B cell (primary cell): ENCODE measurements around the gene ST6GALNAC2. TPM values are rescaled to one million over a fixed set of nuclear protein-coding genes. Genes with fewer than 3 reads are reported as not detected.

Source experiments
- ATAC-seq: fragments of 200-7000 bp; cut with Tn5 transposase; one replicate; pipeline ENCODE4 v1.10.0; 2021; ENCODE audit warnings: low read depth, mild to moderate bottlenecking, moderate number of reproducible peaks, moderate library complexity
- CTCF ChIA-PET: fragments of 350-600 bp; sonication (Branson Sonifier 250); formaldehyde crosslinking; loops from one replicate; lab custom pipeline; 2021; ENCODE audit warnings: antibody characterized with exemption, inconsistent platforms; lab: Charles Lee
- POLR2A ChIA-PET: fragments of 350-600 bp; sonication (Branson Sonifier 250); formaldehyde crosslinking; loops from one replicate; lab custom pipeline; 2021; ENCODE audit warnings: antibody characterized with exemption; lab: Charles Lee
- DNase-seq: peaks from one replicate; pipeline ENCODE4 v3.0.0; 2013
- H2AFZ ChIP-seq: 2 replicates; pipeline ENCODE4 v1.6.1; 2012; ENCODE audit warnings: mild to moderate bottlenecking, low read depth, low read length; ENCODE audit not compliant: insufficient read depth, poor library complexity, severe bottlenecking
- H3K27ac ChIP-seq, 2 donors: 1 replicate in 1 of 2; 2 replicates in 1 of 2; pipeline ENCODE4 v1.5.1; 2012 to 2013; ENCODE audit warnings: low read length in 2 of 2, mild to moderate bottlenecking in 2 of 2, moderate library complexity in 1 of 2
- H3K27me3 ChIP-seq, 4 experiments: fragments of 200-600 bp in 1 of 4; sonication (generic) in 1 of 4; replicated peaks in 1 of 4; 1 replicate in 2 of 4; 2 replicates in 2 of 4; pipeline versions ENCODE4 v1.6.1 to v1.7.0; 2013 to 2016; ENCODE audit warnings: low read length in 3 of 4, mild to moderate bottlenecking in 2 of 4, mixed read lengths in 1 of 4, moderate library complexity in 1 of 4; ENCODE audit not compliant: insufficient read depth in 4 of 4, control insufficient read depth in 3 of 4; ENCODE audit errors: control extremely low read depth in 1 of 4
- H3K36me3 ChIP-seq, 2 experiments: replicated peaks in 1 of 2; 1 replicate in 1 of 2; 2 replicates in 1 of 2; pipeline versions ENCODE4 v1.6.1 to v1.7.1; 2013; ENCODE audit warnings: low read length in 1 of 2; ENCODE audit not compliant: insufficient read depth in 2 of 2, control insufficient read depth in 1 of 2; ENCODE audit errors: control extremely low read depth in 1 of 2, extremely low read depth in 1 of 2
- H3K4me1 ChIP-seq, 2 donors: fragments of 200-600 bp in 1 of 2; sonication (generic) in 1 of 2; 1 replicate in 1 of 2; 2 replicates in 1 of 2; pipeline versions ENCODE4 v1.5.1 to v1.6.1; 2013 to 2017; ENCODE audit warnings: low read length in 2 of 2; ENCODE audit not compliant: control insufficient read depth in 2 of 2, insufficient read depth in 2 of 2
- H3K4me2 ChIP-seq: replicated peaks from 2 replicates; pipeline ENCODE3; 2012; ENCODE audit warnings: mild to moderate bottlenecking, low read depth, low read length; ENCODE audit not compliant: poor library complexity, severe bottlenecking
- H3K4me3 ChIP-seq, 5 experiments: fragments of 200-600 bp in 1 of 5; sonication (generic) in 1 of 5; 1 replicate in 3 of 5; 2 replicates in 2 of 5; pipeline versions ENCODE4 v1.5.1 to v1.7.0; 2011 to 2016; ENCODE audit warnings: low read length in 4 of 5, mild to moderate bottlenecking in 4 of 5, low read depth in 2 of 5, control low read depth in 1 of 5, moderate library complexity in 1 of 5; ENCODE audit not compliant: insufficient read depth in 1 of 5; ENCODE audit errors: control extremely low read depth in 1 of 5, extremely low read depth in 1 of 5
- H3K79me2 ChIP-seq: fragments of 200-600 bp; sonication (generic); one replicate; pipeline ENCODE4 v1.6.0; 2016; ENCODE audit warnings: low read length; ENCODE audit not compliant: control insufficient read depth, insufficient read depth
- H3K9ac ChIP-seq: fragments of 200-600 bp; sonication (generic); 2 replicates; pipeline ENCODE4 v1.6.1; 2017; ENCODE audit warnings: mild to moderate bottlenecking, low read length, moderate library complexity
- H3K9me3 ChIP-seq, 3 donors: one replicate each; pipeline versions ENCODE4 v1.6.1 to v1.7.1; 2013; ENCODE audit warnings: low read length in 2 of 3; ENCODE audit not compliant: control insufficient read depth in 2 of 3, insufficient read depth in 1 of 3; ENCODE audit errors: control extremely low read depth in 1 of 3
- H4K20me1 ChIP-seq: 2 replicates; pipeline ENCODE4 v1.6.0; 2012; ENCODE audit warnings: mild to moderate bottlenecking, low read length; ENCODE audit not compliant: insufficient read depth, control insufficient read depth, poor library complexity, severe bottlenecking
- H3K27ac Mint-ChIP-seq: one replicate; pipeline ENCODE4 v1.8.0; 2021; ENCODE audit warnings: mixed read lengths
- H3K27me3 Mint-ChIP-seq: one replicate; pipeline ENCODE4 v1.8.0; 2021; ENCODE audit warnings: mixed read lengths
- H3K4me1 Mint-ChIP-seq: one replicate; pipeline ENCODE4 v1.8.0; 2021; ENCODE audit warnings: mixed read lengths
- H3K4me3 Mint-ChIP-seq: one replicate; pipeline ENCODE4 v1.8.0; 2021; ENCODE audit warnings: mixed read lengths
- H3K9me3 Mint-ChIP-seq: one replicate; pipeline ENCODE4 v1.8.0; 2022; ENCODE audit warnings: mixed read lengths; ENCODE audit not compliant: insufficient read depth
- EZH2 ChIP-seq: IDR thresholded peaks from 2 replicates; pipeline ENCODE4 v1.6.1; 2012; ENCODE audit warnings: borderline replicate concordance, low read depth, mild to moderate bottlenecking, moderate library complexity, low read length; ENCODE audit not compliant: insufficient read depth, poor library complexity, severe bottlenecking
- WGBS: methylation state at CpG from one replicate; pipeline ENCODE4 v1.1.5; 2013; ENCODE audit warnings: missing lambda C conversion rate; ENCODE audit not compliant: insufficient coverage; 5-methylcytosine and 5-hydroxymethylcytosine counted together
- intact Hi-C: fragments of 100-400 bp; cut with micrococcal nuclease; formaldehyde crosslinking; loops from one replicate; pipeline ENCODE4 v1.10.0; 2022
- polyA plus RNA-seq: library from polyadenylated mRNA; depleted of rRNA; stranded (reverse); fragments of >200 nt; gene quantifications from 2 replicates; pipeline ENCODE4 v1.2.3, GENCODE V29; 2012
- total RNA-seq, 2 donors: library from RNA; stranded (reverse); fragments of 120-200 nt in 1 of 2; gene quantifications; 1 replicate in 1 of 2; 2 replicates in 1 of 2; pipeline versions ENCODE4 v1.2.3 to v1.2.4, GENCODE V29; 2013 to 2022
- TF ChIP-seq, protein P1 (sequence below): fragments of 200-600 bp; IDR thresholded peaks from one replicate; pipeline ENCODE4 v1.8.0; 2022; ENCODE audit warnings: antibody characterized with exemption, mild to moderate bottlenecking

The ST6GALNAC2 gene
- total and polyA plus RNA-seq, 2 donors (not counting 1 experiment from before 2014, with no cell fraction given), result 0.58 to 2.7 TPM

DNA sequence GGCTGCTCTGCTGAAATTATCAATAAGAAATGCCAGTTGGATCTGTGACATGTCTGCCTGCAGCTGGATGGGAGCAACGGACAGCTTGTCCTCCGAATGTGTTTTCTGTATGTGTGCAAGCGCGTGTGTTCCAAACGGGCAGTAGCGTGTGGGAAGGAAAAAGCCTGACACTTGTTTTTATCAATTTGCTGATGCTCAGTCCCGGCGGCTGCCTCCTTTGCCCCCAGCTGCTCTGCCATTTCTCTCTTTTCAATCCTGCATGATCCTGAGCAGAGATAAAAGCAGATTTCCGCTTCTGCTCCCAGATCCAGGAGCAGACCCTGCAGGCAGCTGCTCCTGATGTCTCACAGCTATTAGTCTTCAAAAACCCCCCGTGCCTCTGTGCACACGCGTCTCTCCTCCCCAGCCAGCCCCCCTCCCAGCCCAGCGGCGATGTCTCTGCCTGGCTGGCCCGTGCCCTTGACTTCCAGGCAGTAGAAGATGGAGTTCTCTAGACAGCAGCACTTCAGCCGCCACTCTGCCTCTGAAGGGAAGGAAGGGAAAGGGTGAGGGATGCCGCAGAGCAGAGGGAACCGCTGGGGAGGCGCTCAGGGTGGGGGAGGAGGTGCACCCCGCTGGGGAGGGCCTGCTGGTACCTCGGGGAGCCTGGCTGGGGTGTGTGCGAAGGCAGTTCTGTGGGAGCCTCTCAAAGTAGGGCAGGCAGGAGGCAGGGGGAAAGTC is 41.7 kb downstream of the ST6GALNAC2 start:
- Histone ChIP-seq H3K9me3 (peaks cover 0 to 6% (median 0%) of the 10 kb centered on the region in 3 donors), H3K79me2 (no peaks in the 10 kb centered on the region), H4K20me1 (no peaks in the 10 kb centered on the region), H3K4me1 (peaks cover 14 to 16% of the 10 kb centered on the region in 2 donors), H2AFZ (no peak overlapping the region), H3K36me3 (peaks cover 0 to 3% of the 10 kb centered on the region in 2 experiments), H3K27me3 (peaks cover 0 to 24% (median 10%) of the 10 kb centered on the region in 4 experiments), H3K27ac (no peak overlapping the region), H3K4me3 (no peak overlapping the region), H3K9ac (no peak overlapping the region), H3K4me2 (no peak overlapping the region)
- H3K27me3 Mint-ChIP-seq, result peaks cover 34% of the 10 kb centered on the region
- TF ChIP-seq, protein P1, sequence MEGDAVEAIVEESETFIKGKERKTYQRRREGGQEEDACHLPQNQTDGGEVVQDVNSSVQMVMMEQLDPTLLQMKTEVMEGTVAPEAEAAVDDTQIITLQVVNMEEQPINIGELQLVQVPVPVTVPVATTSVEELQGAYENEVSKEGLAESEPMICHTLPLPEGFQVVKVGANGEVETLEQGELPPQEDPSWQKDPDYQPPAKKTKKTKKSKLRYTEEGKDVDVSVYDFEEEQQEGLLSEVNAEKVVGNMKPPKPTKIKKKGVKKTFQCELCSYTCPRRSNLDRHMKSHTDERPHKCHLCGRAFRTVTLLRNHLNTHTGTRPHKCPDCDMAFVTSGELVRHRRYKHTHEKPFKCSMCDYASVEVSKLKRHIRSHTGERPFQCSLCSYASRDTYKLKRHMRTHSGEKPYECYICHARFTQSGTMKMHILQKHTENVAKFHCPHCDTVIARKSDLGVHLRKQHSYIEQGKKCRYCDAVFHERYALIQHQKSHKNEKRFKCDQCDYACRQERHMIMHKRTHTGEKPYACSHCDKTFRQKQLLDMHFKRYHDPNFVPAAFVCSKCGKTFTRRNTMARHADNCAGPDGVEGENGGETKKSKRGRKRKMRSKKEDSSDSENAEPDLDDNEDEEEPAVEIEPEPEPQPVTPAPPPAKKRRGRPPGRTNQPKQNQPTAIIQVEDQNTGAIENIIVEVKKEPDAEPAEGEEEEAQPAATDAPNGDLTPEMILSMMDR, result no peak
- no peak for TF ChIP-seq EZH2
- CTCF ChIA-PET, result interaction anchor here (1.0 to 5.6 kb wide), 4 partner anchors 10 to 136 kb away, joined by 3 to 156 read pairs (median 4); no protein-coding TSS in a partner anchor
- H3K9me3 Mint-ChIP-seq, result no peaks in the 10 kb centered on the region
- POLR2A ChIA-PET, result interaction anchor here (1.3 to 1.6 kb wide), 2 partner anchors 13 to 16 kb away, joined by 4 to 7 read pairs; no protein-coding TSS in a partner anchor
- intact Hi-C loops, result no loop called here
- DNase-seq (no peak), ATAC-seq (no peak)
- 54% methylated on average over 17 of the region's 22 CpGs for WGBS
- no peak overlapping the region for H3K4me3 Mint-ChIP-seq
- no peak overlapping the region for H3K27ac Mint-ChIP-seq
- peaks cover 11% of the 10 kb centered on the region for H3K4me1 Mint-ChIP-seq

DNA sequence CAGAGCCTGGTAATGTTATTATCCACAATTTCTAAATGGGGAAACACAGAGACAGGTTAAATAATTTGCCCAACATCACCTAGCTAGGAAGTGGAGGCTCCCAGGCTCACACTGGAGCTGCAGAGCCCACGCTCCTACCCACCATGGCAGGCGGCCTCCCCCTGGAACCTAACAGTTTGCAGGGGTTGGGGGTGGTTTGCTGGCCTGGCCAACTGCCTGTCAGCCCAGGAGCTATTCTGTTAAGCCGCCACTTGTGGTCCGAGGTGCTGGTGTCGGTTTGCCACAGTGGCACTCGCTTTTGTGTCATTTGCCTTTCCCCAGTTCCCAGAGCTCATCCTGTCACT is 42.2 kb downstream of the ST6GALNAC2 start:
- H3K4me3 Mint-ChIP-seq, result no peak overlapping the region
- ATAC-seq (no peak), DNase-seq (no peak)
- H3K4me1 ChIP-seq, result peaks cover 20% of the 10 kb centered on the region in 2 donors
- H3K27me3 ChIP-seq, result peaks cover 0 to 29% (median 13%) of the 10 kb centered on the region in 4 experiments
- intact Hi-C loops, result no loop called here
- peaks cover 0 to 6% (median 0%) of the 10 kb centered on the region in 3 donors for H3K9me3 ChIP-seq
- no peak overlapping the region for H3K9ac ChIP-seq
- H3K36me3 ChIP-seq, result peaks cover 0 to 3% of the 10 kb centered on the region in 2 experiments
- 93% methylated on average over 5 of the region's 6 CpGs for WGBS
- no peaks in the 10 kb centered on the region for H3K9me3 Mint-ChIP-seq
- no peaks in the 10 kb centered on the region for H3K79me2 ChIP-seq
- TF ChIP-seq EZH2, result no peak
- TF ChIP-seq, protein P1, result no peak
- peaks cover 14% of the 10 kb centered on the region for H3K4me1 Mint-ChIP-seq
- H3K4me3 ChIP-seq, result no peak overlapping the region
- H3K27ac Mint-ChIP-seq, result no peak overlapping the region
- no peaks in the 10 kb centered on the region for H4K20me1 ChIP-seq
- no peak overlapping the region for H2AFZ ChIP-seq
- no peak overlapping the region for H3K4me2 ChIP-seq
- ChIA-PET CTCF (interaction anchor here (1.0 to 5.6 kb wide), 4 partner anchors 9 to 135 kb away, joined by 3 to 156 read pairs (median 4); no protein-coding TSS in a partner anchor), POLR2A (interaction anchor here (1.3 to 1.6 kb wide), 2 partner anchors 14 to 16 kb away, joined by 4 to 7 read pairs; no protein-coding TSS in a partner anchor)
- H3K27me3 Mint-ChIP-seq, result peaks cover 39% of the 10 kb centered on the region
- no peak overlapping the region for H3K27ac ChIP-seq
